ENCODE data around the gene RELN. TPM values are rescaled to one million over a fixed set of nuclear protein-coding genes. Genes with fewer than 3 reads are reported as not detected.

Gene RELN
- total RNA-seq, 4 donors from 2014 or later: 1.0 to 3.5 (median 1.3) TPM

DNA sequence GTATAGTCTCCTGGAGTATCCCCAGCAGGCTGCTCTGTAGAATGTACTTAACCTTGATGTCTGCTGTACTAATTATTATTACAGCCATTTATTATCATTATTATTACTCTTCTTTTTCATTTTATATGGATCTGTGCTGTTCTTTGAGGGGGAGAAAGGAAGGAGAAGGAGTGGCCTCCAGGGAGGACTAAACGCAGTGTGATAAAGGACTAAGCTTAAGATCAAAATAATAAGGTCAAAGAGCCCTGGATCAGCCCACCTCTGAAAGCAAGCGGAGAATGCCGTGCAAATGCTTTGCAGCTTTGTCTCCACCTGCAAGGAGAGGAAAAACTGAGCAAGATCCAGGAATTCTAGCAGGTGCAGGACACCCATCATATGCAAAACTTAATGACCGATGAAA lies 65.3 kb downstream of the RELN start:
- intact Hi-C loops (cut with DNase I; ENCODE audit: low total_unique reads): no loop called here
- TF ChIP-seq POLR2A (IDR thresholded peaks at IDR 0.05): no peak
- TF ChIP-seq, protein P1, sequence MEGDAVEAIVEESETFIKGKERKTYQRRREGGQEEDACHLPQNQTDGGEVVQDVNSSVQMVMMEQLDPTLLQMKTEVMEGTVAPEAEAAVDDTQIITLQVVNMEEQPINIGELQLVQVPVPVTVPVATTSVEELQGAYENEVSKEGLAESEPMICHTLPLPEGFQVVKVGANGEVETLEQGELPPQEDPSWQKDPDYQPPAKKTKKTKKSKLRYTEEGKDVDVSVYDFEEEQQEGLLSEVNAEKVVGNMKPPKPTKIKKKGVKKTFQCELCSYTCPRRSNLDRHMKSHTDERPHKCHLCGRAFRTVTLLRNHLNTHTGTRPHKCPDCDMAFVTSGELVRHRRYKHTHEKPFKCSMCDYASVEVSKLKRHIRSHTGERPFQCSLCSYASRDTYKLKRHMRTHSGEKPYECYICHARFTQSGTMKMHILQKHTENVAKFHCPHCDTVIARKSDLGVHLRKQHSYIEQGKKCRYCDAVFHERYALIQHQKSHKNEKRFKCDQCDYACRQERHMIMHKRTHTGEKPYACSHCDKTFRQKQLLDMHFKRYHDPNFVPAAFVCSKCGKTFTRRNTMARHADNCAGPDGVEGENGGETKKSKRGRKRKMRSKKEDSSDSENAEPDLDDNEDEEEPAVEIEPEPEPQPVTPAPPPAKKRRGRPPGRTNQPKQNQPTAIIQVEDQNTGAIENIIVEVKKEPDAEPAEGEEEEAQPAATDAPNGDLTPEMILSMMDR (IDR thresholded peaks at IDR 0.05): no peak
- DNase-seq (ENCODE audit: low spot score in 2 of 2): no peak
- H3K4me3 ChIP-seq (ENCODE audit: low read depth, poor library complexity, severe bottlenecking): no peak overlapping the region
- 76 to 78% methylated on average over 4 of the region's 4 CpGs for WGBS, 2 donors

DNA sequence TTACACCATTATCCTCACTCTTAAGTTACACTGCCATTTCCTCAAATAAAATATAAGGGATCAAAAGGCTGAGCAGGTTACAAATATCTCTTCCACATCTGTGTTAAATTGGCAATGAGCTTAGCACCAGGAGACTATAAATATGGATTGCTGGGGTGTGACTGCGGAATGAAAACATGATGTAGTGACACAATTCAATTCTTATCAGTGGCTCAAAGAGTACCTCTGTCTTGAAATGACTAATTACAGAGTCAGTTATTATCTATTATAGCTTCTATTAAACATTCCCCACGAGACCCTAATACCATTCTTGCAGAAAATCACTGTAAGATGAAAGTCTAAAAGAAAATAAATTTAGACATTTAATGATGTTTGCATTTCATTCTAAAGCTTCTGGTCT lies 67.1 kb downstream of the RELN start:
- no peak for DNase-seq (ENCODE audit: low spot score in 2 of 2)
- WGBS, 2 donors: 53 to 60% methylated on average over 2 of the region's 2 CpGs
- no peak overlapping the region for H3K4me3 ChIP-seq (ENCODE audit: low read depth, poor library complexity, severe bottlenecking)
- TF ChIP-seq, protein P1 (IDR thresholded peaks at IDR 0.05): no peak
- no peak for TF ChIP-seq POLR2A (IDR thresholded peaks at IDR 0.05)
- intact Hi-C loops (cut with DNase I; ENCODE audit: low total_unique reads): no loop called here

DNA sequence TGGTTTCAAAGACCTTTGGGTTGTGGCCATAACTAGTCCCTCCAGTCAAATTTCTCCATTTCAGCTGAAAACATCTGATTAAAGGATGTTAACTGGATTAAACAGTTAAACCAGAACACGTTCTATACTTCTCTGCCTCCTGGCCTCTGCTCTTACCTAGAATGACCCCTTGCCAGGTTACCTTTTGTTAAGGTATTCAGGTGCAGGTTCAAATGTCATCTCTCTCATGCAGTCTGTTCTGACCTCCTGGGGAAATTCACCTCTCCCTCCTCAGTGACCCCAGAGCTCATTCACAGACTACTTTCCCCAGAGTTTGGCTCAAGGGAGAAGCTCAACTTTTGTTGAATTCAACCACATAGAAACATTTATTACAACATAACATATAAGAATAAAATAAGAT lies 67.8 kb downstream of the RELN start:
- intact Hi-C loops (cut with DNase I; ENCODE audit: low total_unique reads): no loop called here
- 39 to 48% methylated on average over 1 of the region's 1 CpG for WGBS, 2 donors
- no peak for TF ChIP-seq POLR2A (IDR thresholded peaks at IDR 0.05)
- TF ChIP-seq, protein P1 (IDR thresholded peaks at IDR 0.05): no peak
- no peak overlapping the region for H3K4me3 ChIP-seq (ENCODE audit: low read depth, poor library complexity, severe bottlenecking)
- DNase-seq (ENCODE audit: low spot score in 2 of 2): no peak

DNA sequence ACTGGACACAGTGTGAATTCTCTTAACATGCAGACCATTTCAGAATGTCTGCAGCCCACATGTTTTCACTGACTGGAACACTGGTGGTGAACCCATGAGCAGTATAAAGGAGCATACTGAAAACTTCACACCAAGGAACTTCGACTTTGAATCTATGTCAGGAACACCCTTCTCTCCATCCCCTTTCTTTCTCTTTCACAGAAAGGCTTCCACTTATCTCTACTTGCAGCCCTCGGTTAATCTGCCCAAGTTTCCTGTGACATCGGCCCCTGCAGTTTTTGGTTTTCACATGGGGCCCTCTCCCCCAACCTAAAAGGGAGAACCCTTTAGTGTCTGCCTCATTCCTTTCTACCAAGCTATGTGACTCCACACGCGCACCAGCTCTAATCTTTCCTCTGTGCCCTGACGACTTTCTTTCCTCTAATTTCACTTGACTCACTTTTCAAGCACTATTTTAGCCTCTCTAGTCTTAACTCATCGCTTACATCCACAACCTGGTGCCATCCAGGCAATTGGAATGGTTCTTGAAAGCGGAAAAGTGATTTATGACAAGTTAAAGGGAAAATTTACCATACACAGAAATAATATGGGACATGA lies 70.1 kb downstream of the RELN start:
- 57 to 58% methylated on average over 8 of the region's 8 CpGs for WGBS, 2 donors
- intact Hi-C loops (cut with DNase I; ENCODE audit: low total_unique reads): no loop called here
- TF ChIP-seq, protein P1 (IDR thresholded peaks at IDR 0.05): no peak
- TF ChIP-seq POLR2A (IDR thresholded peaks at IDR 0.05): no peak
- DNase-seq (ENCODE audit: low spot score in 2 of 2): no peak
- H3K4me3 ChIP-seq (ENCODE audit: low read depth, poor library complexity, severe bottlenecking): no peak overlapping the region

DNA sequence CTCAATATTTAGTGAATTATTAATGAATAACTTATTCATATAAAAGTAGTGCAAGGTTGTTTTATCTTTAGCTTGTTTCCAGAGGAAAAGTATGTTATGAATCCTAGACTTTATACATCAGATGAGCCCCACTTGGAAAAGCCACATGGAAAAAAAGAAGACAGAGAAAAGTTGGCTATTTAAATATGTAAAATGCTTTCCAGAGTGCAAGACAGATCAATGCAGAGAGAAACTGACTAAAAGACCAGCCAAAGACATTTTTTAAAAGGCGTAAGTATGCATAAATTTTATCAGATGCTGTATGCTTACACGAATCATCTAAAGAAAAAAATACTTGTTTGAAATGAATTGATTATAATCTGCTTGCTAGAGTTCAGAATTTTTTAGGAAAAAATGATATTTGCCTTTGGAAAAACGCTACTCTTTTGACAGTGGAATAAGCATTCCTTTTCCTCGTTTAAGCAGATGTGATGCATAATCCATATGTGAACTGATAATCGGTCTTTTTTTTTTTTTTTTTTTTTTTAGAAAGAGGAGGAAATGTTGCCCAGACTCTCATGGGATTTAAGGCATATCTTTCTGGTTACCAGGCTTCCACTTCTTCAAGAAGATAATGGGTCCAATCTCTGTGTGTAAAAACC lies 70.7 kb downstream of the RELN start:
- DNase-seq (ENCODE audit: low spot score in 2 of 2): no peak
- TF ChIP-seq POLR2A (IDR thresholded peaks at IDR 0.05): no peak
- TF ChIP-seq, protein P1 (IDR thresholded peaks at IDR 0.05): no peak
- intact Hi-C loops (cut with DNase I; ENCODE audit: low total_unique reads): no loop called here
- no peak overlapping the region for H3K4me3 ChIP-seq (ENCODE audit: low read depth, poor library complexity, severe bottlenecking)
- 53% methylated on average over 5 of the region's 5 CpGs for WGBS, 2 donors

Measured in lower leg skin (tissue), 4 donors.